Memory B cell (primary cell): Measurements from ENCODE around the gene RASL12.
"Not testable (repeated sequence)": the region's sequence is repeated elsewhere in the genome, so short reads cannot be mapped to it uniquely, and the experiment has no call there.

Experiments used
- ATAC-seq: fragments of 150-1000 bp; cut with Tn5 transposase; 2 replicates; pipeline ENCODE4 v1.10.0; 2021; ENCODE audit warnings: low read depth, mild to moderate bottlenecking, moderate library complexity
- DNase-seq, 2 donors: peaks; one replicate each; pipeline ENCODE4 v3.0.0; 2022; ENCODE audit warnings: low spot score in 2 of 2
- H3K27ac Mint-ChIP-seq: one replicate; pipeline ENCODE4 v1.8.0; 2022; ENCODE audit warnings: mild to moderate bottlenecking, moderate library complexity, mixed read lengths
- H3K27me3 Mint-ChIP-seq: one replicate; pipeline ENCODE4 v1.8.0; 2022; ENCODE audit warnings: mixed read lengths
- H3K36me3 Mint-ChIP-seq: one replicate; pipeline ENCODE4 v1.8.0; 2022; ENCODE audit warnings: mild to moderate bottlenecking, mixed read lengths
- H3K4me1 Mint-ChIP-seq: one replicate; pipeline ENCODE4 v1.8.0; 2022; ENCODE audit warnings: mixed read lengths
- H3K4me3 Mint-ChIP-seq: one replicate; pipeline ENCODE4 v1.8.0; 2022; ENCODE audit warnings: mild to moderate bottlenecking, moderate library complexity, mixed read lengths
- H3K9me3 Mint-ChIP-seq: one replicate; pipeline ENCODE4 v1.8.0; 2022; ENCODE audit warnings: mixed read lengths

Gene RASL12

GRCh38 chr15:65026756-65027155 is 41.0 kb downstream of the RASL12 start:
- no peak for ATAC-seq
- DNase-seq = no peak
- H3K4me1 Mint-ChIP-seq = peaks cover 19% of the 10 kb centered on the region
- H3K4me3 Mint-ChIP-seq = no peak overlapping the region
- no peaks in the 10 kb centered on the region for H3K27me3 Mint-ChIP-seq
- H3K9me3 Mint-ChIP-seq = no peaks in the 10 kb centered on the region
- H3K36me3 Mint-ChIP-seq = peaks cover 13% of the 10 kb centered on the region
- H3K27ac Mint-ChIP-seq = no peak overlapping the region

- no peak for ATAC-seq
- no peaks in the 10 kb centered on the region for H3K9me3 Mint-ChIP-seq
These were observed 46.3 kb downstream of the RASL12 start for GRCh38 chr15:65021488-65021887.

GRCh38 chr15:65020419-65020818 is 47.4 kb downstream of the RASL12 start:
- Mint-ChIP-seq H3K36me3 (peaks cover 27% of the 10 kb centered on the region), H3K4me1 (peaks cover 6% of the 10 kb centered on the region), H3K9me3 (no peaks in the 10 kb centered on the region), H3K27ac (no peak overlapping the region), H3K27me3 (no peaks in the 10 kb centered on the region), H3K4me3 (no peak overlapping the region)
- DNase-seq (no peak), ATAC-seq (no peak)

More at GRCh38 chr15:65021488-65021887, 46.3 kb downstream of the RASL12 start:
- H3K36me3 Mint-ChIP-seq = peaks cover 25% of the 10 kb centered on the region
- peaks cover 8% of the 10 kb centered on the region for H3K4me1 Mint-ChIP-seq
- no peak overlapping the region for H3K27ac Mint-ChIP-seq
- H3K4me3 Mint-ChIP-seq = no peak overlapping the region
- no peaks in the 10 kb centered on the region for H3K27me3 Mint-ChIP-seq
- DNase-seq = no peak

- not testable (repeated sequence) for H3K27me3 Mint-ChIP-seq, DNase-seq, H3K4me1 Mint-ChIP-seq, H3K9me3 Mint-ChIP-seq, H3K4me3 Mint-ChIP-seq, ATAC-seq, H3K27ac Mint-ChIP-seq
- H3K36me3 Mint-ChIP-seq = peaks cover 25% of the 10 kb centered on the region
These were observed 56.6 kb downstream of the RASL12 start for GRCh38 chr15:65011198-65011597.

GRCh38 chr15:65008983-65009382 is 58.8 kb downstream of the RASL12 start:
- peaks cover 6% of the 10 kb centered on the region for H3K4me1 Mint-ChIP-seq
- no peaks in the 10 kb centered on the region for H3K9me3 Mint-ChIP-seq
- no peak overlapping the region for H3K4me3 Mint-ChIP-seq
- ATAC-seq (peak; percentile 37), DNase-seq (no peak)
- H3K27ac Mint-ChIP-seq = no peak overlapping the region
- no peaks in the 10 kb centered on the region for H3K27me3 Mint-ChIP-seq
- H3K36me3 Mint-ChIP-seq = peaks cover 13% of the 10 kb centered on the region

GRCh38 chr15:65006876-65007275 is 60.9 kb downstream of the RASL12 start:
- ATAC-seq (no peak), DNase-seq (no peak)
- Mint-ChIP-seq H3K9me3 (no peaks in the 10 kb centered on the region), H3K27me3 (no peaks in the 10 kb centered on the region), H3K4me1 (peaks cover 6% of the 10 kb centered on the region), H3K36me3 (peaks cover 5% of the 10 kb centered on the region), H3K27ac (no peak overlapping the region), H3K4me3 (no peak overlapping the region)

GRCh38 chr15:65004993-65005392 is 62.8 kb downstream of the RASL12 start:
- H3K4me3 Mint-ChIP-seq = no peak overlapping the region
- ATAC-seq (no peak), DNase-seq (no peak)
- H3K9me3 Mint-ChIP-seq = no peaks in the 10 kb centered on the region
- H3K36me3 Mint-ChIP-seq = peaks cover 4% of the 10 kb centered on the region
- no peaks in the 10 kb centered on the region for H3K27me3 Mint-ChIP-seq
- peaks cover 6% of the 10 kb centered on the region for H3K4me1 Mint-ChIP-seq
- H3K27ac Mint-ChIP-seq = no peak overlapping the region
